PC-9 (cell line): ENCODE data around the gene TBC1D5.

Experiments
- EZH2 ChIP-seq: fragments of 200-600 bp; sonication (generic); IDR thresholded peaks from 2 replicates; pipeline ENCODE4 v1.8.0; 2017; ENCODE audit warnings: antibody characterized with exemption, low read depth
- TF ChIP-seq, protein P1 (sequence below): fragments of 200-600 bp; sonication (generic); conservative IDR thresholded peaks from 2 replicates; pipeline ENCODE4 v1.6.1; 2017; ENCODE audit warnings: mixed run types, antibody characterized with exemption, mild to moderate bottlenecking, moderate library complexity

- TF ChIP-seq EZH2: no peak
- TF ChIP-seq, protein P1, sequence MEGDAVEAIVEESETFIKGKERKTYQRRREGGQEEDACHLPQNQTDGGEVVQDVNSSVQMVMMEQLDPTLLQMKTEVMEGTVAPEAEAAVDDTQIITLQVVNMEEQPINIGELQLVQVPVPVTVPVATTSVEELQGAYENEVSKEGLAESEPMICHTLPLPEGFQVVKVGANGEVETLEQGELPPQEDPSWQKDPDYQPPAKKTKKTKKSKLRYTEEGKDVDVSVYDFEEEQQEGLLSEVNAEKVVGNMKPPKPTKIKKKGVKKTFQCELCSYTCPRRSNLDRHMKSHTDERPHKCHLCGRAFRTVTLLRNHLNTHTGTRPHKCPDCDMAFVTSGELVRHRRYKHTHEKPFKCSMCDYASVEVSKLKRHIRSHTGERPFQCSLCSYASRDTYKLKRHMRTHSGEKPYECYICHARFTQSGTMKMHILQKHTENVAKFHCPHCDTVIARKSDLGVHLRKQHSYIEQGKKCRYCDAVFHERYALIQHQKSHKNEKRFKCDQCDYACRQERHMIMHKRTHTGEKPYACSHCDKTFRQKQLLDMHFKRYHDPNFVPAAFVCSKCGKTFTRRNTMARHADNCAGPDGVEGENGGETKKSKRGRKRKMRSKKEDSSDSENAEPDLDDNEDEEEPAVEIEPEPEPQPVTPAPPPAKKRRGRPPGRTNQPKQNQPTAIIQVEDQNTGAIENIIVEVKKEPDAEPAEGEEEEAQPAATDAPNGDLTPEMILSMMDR: no peak
These were observed 406.1 kb downstream of the TBC1D5 start for GRCh38 chr3:17336291-17336690.
